SK-N-SH (cell line): ENCODE results near the gene TMEM190.

Experiments
- CHD2 ChIP-seq: fragments of 150-350 bp; IDR thresholded peaks from 2 replicates; pipeline ENCODE4 v1.6.1; 2018; ENCODE audit warnings: low read length; ENCODE audit not compliant: partially characterized antibody
- EP300 ChIP-seq, 2 experiments: IDR thresholded peaks; 2 replicates each; pipeline versions ENCODE4 v1.4.0 to v1.6.1; 2012; ENCODE audit warnings: borderline replicate concordance in 1 of 2, low read depth in 1 of 2, low read length in 1 of 2
- EZH2phosphoT487 ChIP-seq: fragments of 200-600 bp; sonication (generic); IDR thresholded peaks from 2 replicates; pipeline ENCODE4 v1.6.1; 2017; ENCODE audit warnings: low read depth, mixed run types, mild to moderate bottlenecking, antibody characterized with exemption, moderate library complexity, borderline replicate concordance
- POLR2AphosphoS5 ChIP-seq: IDR thresholded peaks from 2 replicates; pipeline ENCODE4 v1.6.1; 2012; ENCODE audit warnings: low read depth, low read length
- SIN3A ChIP-seq: IDR thresholded peaks from 2 replicates; pipeline ENCODE4 v1.6.1; 2012; ENCODE audit warnings: low read depth, mild to moderate bottlenecking, low read length, moderate library complexity, borderline replicate concordance
- SMC3 ChIP-seq: IDR thresholded peaks from 2 replicates; pipeline ENCODE4 v1.6.1; 2012; ENCODE audit warnings: low read depth, low read length, improper control_type of control experiment

DNA sequence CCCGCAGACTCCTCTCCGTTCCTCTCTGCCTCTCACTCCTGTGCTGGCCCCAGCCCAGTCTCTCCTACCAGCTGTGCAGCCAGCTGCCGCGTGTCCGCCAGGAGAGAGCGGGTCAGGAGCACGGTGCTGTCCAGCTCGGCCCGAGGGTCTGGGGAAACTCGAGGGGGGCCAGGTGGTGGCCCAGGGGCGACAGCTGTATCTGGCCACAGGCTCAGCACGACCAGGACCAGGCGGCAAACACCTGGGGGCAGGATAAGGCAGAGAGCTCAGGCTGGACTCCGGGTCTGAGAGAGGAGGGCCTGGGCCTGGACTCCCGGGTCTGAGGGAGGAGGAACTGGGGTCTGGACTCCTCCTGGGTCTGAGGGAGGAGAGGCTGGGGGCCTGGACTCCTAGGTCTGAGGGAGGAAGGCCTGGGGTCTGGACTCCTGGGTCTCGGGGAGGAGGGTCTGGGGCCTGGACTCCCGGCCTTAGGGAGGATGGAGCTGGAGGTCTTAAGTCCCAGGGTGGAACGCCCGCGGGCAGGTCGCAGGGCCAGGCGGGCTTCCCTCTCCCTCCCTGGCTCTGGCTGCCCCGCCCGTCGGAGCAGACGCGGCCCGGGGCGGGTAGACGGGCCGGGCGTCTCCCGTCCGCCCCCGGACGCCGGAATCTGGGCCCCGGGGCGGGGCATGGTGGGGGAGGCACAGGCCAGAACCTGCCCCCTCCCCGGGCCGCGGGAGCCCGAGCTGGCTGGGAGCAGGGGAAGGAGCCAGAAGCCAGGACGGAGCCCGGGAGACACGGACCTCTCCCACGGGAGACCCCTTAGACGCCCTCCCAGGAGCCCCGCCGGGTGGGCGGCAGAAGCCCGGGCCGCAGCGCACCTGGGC lies 7.7 kb upstream of the TMEM190 start:
- TF ChIP-seq SMC3 (no peak), CHD2 (no peak), SIN3A (no peak), EP300 (IDR thresholded peaks at IDR 0.05; ENCODE audit: borderline replicate concordance in 1 of 2, low read depth in 1 of 2, low read length in 1 of 2) (no peak), EZH2phosphoT487 (no peak), POLR2AphosphoS5 (no peak)
